ENCODE measurements around the gene CD300LG.

CD300LG gene

DNA sequence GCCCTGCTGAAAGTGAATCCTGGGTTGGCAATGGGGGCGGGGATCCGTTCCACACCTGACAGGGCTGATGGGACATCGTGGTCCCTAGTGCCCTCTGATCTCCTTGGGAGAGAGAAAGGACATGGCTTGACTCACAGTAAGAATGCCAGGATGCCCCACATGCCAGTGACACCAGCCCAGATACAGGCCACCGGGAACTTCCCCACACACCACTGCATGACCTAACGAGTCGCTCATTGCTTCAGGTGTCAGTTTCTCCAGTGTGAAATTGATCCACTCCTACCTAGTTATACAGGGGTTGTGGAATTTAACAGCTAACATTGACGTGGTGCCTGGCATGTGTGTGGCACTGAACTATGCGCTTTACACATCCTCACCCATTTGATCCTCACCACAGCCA is 7.5 kb downstream of the CD300LG start:
- no peaks in the 10 kb centered on the region for H3K36me3 ChIP-seq (ENCODE audit: control insufficient read depth, insufficient read depth, low read length)
- H3K4me3 ChIP-seq (ENCODE audit: low read depth, low read length) = no peak overlapping the region
- H3K9ac ChIP-seq (ENCODE audit: low read length) = no peak overlapping the region
- no peaks in the 10 kb centered on the region; the same call in 1 of the 2 replicates for H3K27me3 ChIP-seq (ENCODE audit: control insufficient read depth, insufficient read depth, low read length)
- H3K4me1 ChIP-seq (ENCODE audit: control insufficient read depth, insufficient read depth, low read length) = peaks cover 5% of the 10 kb centered on the region; the same call in 1 of the 2 replicates
- H3K27ac ChIP-seq (ENCODE audit: low read depth, low read length) = no peak overlapping the region
- no peaks in the 10 kb centered on the region for H3K9me3 ChIP-seq (ENCODE audit: control insufficient read depth, insufficient read depth, low read depth, low read length)

DNA sequence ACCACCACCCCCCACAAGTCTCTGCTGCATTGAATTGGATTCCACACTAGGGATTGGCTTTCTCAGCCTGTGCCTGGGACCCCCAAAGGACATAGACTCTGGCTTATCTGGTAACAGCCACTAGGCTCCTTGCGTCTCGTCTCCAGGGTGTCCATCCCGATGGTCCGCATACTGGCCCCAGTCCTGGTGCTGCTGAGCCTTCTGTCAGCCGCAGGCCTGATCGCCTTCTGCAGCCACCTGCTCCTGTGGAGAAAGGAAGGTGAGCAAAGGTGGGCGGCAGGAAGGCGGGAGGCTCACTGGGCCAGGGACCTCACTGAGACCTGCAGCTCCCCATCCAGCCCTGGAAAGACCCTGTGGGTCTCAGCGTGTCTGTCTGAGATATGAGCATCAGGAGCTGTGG is 8.1 kb downstream of the CD300LG start:
- no peaks in the 10 kb centered on the region; the same call in 1 of the 2 replicates for H3K27me3 ChIP-seq (ENCODE audit: control insufficient read depth, insufficient read depth, low read length)

DNA sequence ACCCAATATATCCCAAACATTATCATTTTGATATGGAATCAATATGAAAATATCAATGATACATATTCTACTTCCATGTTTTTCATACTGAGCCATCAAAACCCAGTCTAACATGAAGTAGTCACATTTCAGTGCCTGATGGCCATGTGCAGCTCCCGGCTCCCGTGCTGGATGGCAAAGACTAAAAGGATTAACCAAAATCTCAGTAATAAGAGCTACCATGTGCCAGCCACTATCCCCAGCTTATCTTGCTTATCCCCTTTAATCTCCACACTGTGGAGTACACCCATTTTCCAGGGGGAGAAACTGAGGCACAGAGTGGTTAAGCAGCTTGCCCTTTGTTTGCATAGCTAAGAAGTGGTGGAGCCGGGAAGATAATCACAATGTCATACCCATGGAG is 9.2 kb downstream of the CD300LG start:
- Histone ChIP-seq H3K9ac (ENCODE audit: low read length) (no peak overlapping the region), H3K4me3 (ENCODE audit: low read depth, low read length) (no peak overlapping the region), H3K36me3 (ENCODE audit: control insufficient read depth, insufficient read depth, low read length) (no peaks in the 10 kb centered on the region), H3K4me1 (ENCODE audit: control insufficient read depth, insufficient read depth, low read length) (peaks cover 5% of the 10 kb centered on the region; the same call in 1 of the 2 replicates), H3K27ac (ENCODE audit: low read depth, low read length) (no peak overlapping the region), H3K9me3 (ENCODE audit: control insufficient read depth, insufficient read depth, low read depth, low read length) (no peaks in the 10 kb centered on the region), H3K27me3 (ENCODE audit: control insufficient read depth, insufficient read depth, low read length) (no peaks in the 10 kb centered on the region; the same call in 1 of the 2 replicates)

More for the DNA sequence above, 8.1 kb downstream of the CD300LG start:
- H3K4me3 ChIP-seq (ENCODE audit: low read depth, low read length) = no peak overlapping the region
- H3K9me3 ChIP-seq (ENCODE audit: control insufficient read depth, insufficient read depth, low read depth, low read length) = no peaks in the 10 kb centered on the region
- no peaks in the 10 kb centered on the region for H3K36me3 ChIP-seq (ENCODE audit: control insufficient read depth, insufficient read depth, low read length)
- H3K4me1 ChIP-seq (ENCODE audit: control insufficient read depth, insufficient read depth, low read length) = peaks cover 5% of the 10 kb centered on the region; the same call in 1 of the 2 replicates
- no peak overlapping the region for H3K27ac ChIP-seq (ENCODE audit: low read depth, low read length)
- H3K9ac ChIP-seq (ENCODE audit: low read length) = no peak overlapping the region

DNA sequence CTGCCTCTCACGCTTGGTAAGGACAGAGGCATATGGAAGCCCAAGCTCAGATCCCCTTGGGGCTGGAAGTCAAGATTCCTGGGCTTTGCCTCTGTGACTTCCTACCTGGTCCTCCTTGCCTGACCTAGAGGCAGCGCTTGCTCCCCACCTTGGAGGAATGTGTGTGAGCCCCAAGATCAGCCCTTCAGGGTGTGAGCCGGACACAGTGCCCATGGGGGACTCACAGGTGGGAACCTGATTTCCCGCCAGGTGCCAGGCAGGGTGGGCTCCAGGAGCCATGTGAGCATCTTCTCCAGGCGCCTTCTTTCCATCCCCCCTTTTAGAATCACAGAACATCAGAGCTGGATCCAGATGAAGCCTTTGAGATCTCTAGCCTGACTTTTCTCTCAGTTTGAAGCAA is 10.2 kb downstream of the CD300LG start:
- no peaks in the 10 kb centered on the region for H3K9me3 ChIP-seq (ENCODE audit: control insufficient read depth, insufficient read depth, low read depth, low read length)
- no peak overlapping the region for H3K4me3 ChIP-seq (ENCODE audit: low read depth, low read length)
- peaks cover 5% of the 10 kb centered on the region; the same call in 1 of the 2 replicates for H3K4me1 ChIP-seq (ENCODE audit: control insufficient read depth, insufficient read depth, low read length)
- H3K36me3 ChIP-seq (ENCODE audit: control insufficient read depth, insufficient read depth, low read length) = no peaks in the 10 kb centered on the region
- no peak overlapping the region for H3K9ac ChIP-seq (ENCODE audit: low read length)
- no peaks in the 10 kb centered on the region; the same call in 1 of the 2 replicates for H3K27me3 ChIP-seq (ENCODE audit: control insufficient read depth, insufficient read depth, low read length)
- no peak overlapping the region for H3K27ac ChIP-seq (ENCODE audit: low read depth, low read length)

DNA sequence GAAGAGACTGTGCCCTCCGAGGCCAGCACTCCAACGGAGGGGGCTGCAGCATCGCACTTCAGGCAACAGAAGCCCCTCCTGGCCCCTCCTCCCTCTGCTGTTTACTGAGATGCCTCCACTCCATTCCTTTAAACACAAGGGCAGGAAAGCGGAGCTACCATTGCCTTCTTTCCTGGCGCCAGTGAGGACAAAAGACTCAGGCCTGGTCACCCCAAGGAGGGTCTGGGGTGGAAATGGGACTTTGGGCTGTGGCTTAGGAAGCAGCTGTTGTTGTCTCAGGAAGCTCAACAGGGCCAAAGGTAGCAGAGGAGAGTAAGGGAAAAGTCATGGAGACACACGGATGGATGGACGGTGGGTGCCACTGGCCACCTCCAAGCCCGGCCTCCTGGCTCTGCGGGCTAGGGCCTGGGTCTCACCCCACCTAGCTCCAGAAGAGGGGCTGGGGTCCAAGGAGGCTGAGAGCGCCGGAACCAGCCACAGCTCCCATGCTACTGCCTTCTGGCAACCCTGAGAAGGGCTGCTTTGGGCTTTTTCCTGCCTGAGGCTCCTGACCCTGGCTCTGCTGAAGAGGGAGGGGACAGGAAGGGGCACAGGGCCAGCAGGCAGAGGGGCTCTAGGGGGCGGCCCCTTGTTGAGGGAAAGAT is 11.1 kb downstream of the CD300LG start:
- Histone ChIP-seq H3K9me3 (ENCODE audit: control insufficient read depth, insufficient read depth, low read depth, low read length) (no peaks in the 10 kb centered on the region), H3K4me1 (ENCODE audit: control insufficient read depth, insufficient read depth, low read length) (peaks cover 5% of the 10 kb centered on the region; the same call in 1 of the 2 replicates), H3K36me3 (ENCODE audit: control insufficient read depth, insufficient read depth, low read length) (no peaks in the 10 kb centered on the region), H3K27me3 (ENCODE audit: control insufficient read depth, insufficient read depth, low read length) (no peaks in the 10 kb centered on the region; the same call in 1 of the 2 replicates), H3K9ac (ENCODE audit: low read length) (no peak overlapping the region), H3K4me3 (ENCODE audit: low read depth, low read length) (no peak overlapping the region), H3K27ac (ENCODE audit: low read depth, low read length) (no peak overlapping the region)

DNA sequence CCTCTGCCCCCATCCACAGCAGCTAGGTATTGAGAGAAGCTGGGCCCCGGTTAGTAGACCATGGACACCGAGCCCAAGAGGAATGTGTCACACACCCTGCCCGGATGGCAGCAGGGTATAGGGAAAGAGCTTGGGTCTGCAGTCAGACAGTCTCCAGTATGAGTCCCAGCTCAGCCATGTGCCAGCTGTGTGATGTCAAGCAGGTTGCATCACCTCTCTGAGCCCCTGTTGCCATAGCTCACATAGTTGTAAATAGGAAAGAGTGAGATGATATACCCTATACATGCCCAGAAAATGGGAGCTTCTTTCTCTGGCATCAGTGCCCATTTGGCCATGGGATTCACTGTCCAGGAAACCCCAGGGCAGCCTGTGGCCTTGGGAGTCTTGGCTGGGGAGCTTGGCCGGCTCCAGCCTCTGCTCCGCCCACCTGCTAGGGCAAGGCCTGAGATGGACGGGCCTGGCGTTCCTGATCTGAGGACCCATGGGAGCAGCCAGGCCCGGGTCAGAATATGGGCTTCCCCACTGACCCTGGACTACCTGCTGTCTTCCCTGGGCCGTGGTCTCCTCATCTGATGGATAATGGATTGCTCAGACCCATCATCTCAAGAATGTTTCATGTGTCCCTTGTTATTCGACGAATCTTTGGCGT is 13.2 kb downstream of the CD300LG start:
- H3K27ac ChIP-seq (ENCODE audit: low read depth, low read length) = no peak overlapping the region
- H3K9ac ChIP-seq (ENCODE audit: low read length) = no peak overlapping the region
- H3K4me3 ChIP-seq (ENCODE audit: low read depth, low read length) = no peak overlapping the region
- H3K4me1 ChIP-seq (ENCODE audit: control insufficient read depth, insufficient read depth, low read length) = peaks cover 5% of the 10 kb centered on the region; the same call in 1 of the 2 replicates
- H3K36me3 ChIP-seq (ENCODE audit: control insufficient read depth, insufficient read depth, low read length) = no peaks in the 10 kb centered on the region
- H3K9me3 ChIP-seq (ENCODE audit: control insufficient read depth, insufficient read depth, low read depth, low read length) = no peaks in the 10 kb centered on the region
- no peaks in the 10 kb centered on the region; the same call in 1 of the 2 replicates for H3K27me3 ChIP-seq (ENCODE audit: control insufficient read depth, insufficient read depth, low read length)

DNA sequence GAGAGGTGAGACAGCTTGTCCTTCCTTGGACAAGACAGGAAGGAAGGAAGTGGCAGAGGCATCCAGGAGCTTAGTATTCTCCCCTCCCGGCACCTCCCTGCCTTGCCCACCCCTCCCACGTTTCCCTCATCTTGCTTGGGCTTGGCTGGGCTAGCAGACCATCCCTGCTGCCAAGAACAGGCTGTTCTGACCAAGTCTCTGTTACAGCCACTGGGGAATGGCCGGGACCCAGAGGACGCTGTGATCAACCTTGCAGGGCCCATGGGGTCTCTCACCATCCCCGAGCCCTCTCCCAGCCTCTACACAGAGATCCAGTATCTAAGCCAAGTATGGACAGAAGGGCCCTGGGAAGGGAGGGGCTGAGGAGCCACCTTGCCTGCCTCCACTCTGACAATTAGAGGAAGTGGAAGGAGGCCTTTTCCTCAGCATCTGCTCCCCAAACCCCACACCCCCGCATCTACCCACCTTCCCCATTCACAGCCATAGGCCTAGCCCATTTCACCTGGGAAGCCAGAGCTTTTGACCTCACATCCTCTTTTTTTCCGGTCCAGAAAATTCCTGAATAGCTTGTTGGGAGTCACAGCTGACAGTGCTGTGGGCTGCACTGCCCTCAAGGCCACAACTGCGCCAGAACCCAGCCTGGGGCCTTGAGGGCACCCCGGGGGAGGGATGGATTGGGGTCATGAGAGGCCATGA is 14.1 kb downstream of the CD300LG start:
- no peaks in the 10 kb centered on the region; the same call in 1 of the 2 replicates for H3K27me3 ChIP-seq (ENCODE audit: control insufficient read depth, insufficient read depth, low read length)
- H3K9ac ChIP-seq (ENCODE audit: low read length) = no peak overlapping the region
- peaks cover 5% of the 10 kb centered on the region; the same call in 1 of the 2 replicates for H3K4me1 ChIP-seq (ENCODE audit: control insufficient read depth, insufficient read depth, low read length)
- H3K4me3 ChIP-seq (ENCODE audit: low read depth, low read length) = no peak overlapping the region
- no peaks in the 10 kb centered on the region for H3K36me3 ChIP-seq (ENCODE audit: control insufficient read depth, insufficient read depth, low read length)
- no peaks in the 10 kb centered on the region for H3K9me3 ChIP-seq (ENCODE audit: control insufficient read depth, insufficient read depth, low read depth, low read length)
- H3K27ac ChIP-seq (ENCODE audit: low read depth, low read length) = no peak overlapping the region

DNA sequence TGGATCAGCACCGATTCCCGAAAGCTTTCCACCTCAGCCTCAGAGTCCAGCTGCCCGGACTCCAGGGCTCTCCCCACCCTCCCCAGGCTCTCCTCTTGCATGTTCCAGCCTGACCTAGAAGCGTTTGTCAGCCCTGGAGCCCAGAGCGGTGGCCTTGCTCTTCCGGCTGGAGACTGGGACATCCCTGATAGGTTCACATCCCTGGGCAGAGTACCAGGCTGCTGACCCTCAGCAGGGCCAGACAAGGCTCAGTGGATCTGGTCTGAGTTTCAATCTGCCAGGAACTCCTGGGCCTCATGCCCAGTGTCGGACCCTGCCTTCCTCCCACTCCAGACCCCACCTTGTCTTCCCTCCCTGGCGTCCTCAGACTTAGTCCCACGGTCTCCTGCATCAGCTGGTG is 15.0 kb downstream of the CD300LG start:
- H3K27ac ChIP-seq (ENCODE audit: low read depth, low read length) = no peak overlapping the region
- H3K9me3 ChIP-seq (ENCODE audit: control insufficient read depth, insufficient read depth, low read depth, low read length) = no peaks in the 10 kb centered on the region
- peaks cover 5% of the 10 kb centered on the region; the same call in 1 of the 2 replicates for H3K4me1 ChIP-seq (ENCODE audit: control insufficient read depth, insufficient read depth, low read length)
- no peaks in the 10 kb centered on the region for H3K36me3 ChIP-seq (ENCODE audit: control insufficient read depth, insufficient read depth, low read length)
- H3K4me3 ChIP-seq (ENCODE audit: low read depth, low read length) = no peak overlapping the region
- no peak overlapping the region for H3K9ac ChIP-seq (ENCODE audit: low read length)
- no peaks in the 10 kb centered on the region; the same call in 1 of the 2 replicates for H3K27me3 ChIP-seq (ENCODE audit: control insufficient read depth, insufficient read depth, low read length)

DNA sequence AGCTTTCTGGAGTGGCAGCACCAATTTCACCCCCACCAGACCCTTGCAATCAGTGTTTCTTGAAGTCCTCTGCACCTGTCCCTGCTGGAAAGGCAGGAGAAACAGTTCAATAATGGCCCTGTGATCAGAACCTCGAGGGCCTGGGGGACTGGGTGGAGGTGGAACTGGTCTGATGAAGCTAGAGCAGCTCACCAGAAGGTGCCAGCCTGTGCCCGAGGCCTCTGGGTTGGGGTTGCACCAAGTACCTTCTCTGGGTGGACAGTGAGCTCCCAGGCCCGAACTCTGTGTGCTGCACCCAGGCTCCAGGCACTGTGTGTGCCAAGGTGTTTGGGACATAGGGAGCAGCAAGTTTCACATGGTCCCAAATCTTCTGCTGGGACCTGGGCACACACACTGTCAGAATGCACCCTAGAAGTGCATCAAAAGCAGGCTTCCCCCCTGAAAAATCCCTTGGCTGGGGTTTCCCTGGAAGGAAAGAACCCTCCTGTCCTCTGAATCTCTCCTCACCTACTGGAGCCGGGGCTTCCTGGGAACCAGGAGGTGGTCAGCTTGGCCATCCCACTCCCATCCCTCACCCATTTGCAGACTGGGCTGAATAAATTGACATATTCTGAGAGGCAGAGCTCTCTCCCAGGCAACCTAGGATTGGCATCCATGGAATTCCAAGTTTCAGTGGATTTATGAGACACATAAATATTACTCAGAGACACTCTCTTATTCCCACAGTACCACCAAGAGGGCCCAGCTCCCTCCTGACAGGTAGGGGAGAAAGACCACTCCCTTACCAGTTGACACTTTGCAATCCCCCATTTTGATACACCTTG is 17.4 kb downstream of the CD300LG start:
- H3K36me3 ChIP-seq (ENCODE audit: control insufficient read depth, insufficient read depth, low read length) = no peaks in the 10 kb centered on the region
- H3K4me3 ChIP-seq (ENCODE audit: low read depth, low read length) = no peak overlapping the region
- no peak overlapping the region for H3K9ac ChIP-seq (ENCODE audit: low read length)
- no peaks in the 10 kb centered on the region for H3K4me1 ChIP-seq (ENCODE audit: control insufficient read depth, insufficient read depth, low read length)
- H3K27ac ChIP-seq (ENCODE audit: low read depth, low read length) = no peak overlapping the region
- H3K27me3 ChIP-seq (ENCODE audit: control insufficient read depth, insufficient read depth, low read length) = 0 out of 2 replicates have a peak, but pooled peaks cover 3% of the 10 kb centered on the region
- H3K9me3 ChIP-seq (ENCODE audit: control insufficient read depth, insufficient read depth, low read depth, low read length) = no peaks in the 10 kb centered on the region

DNA sequence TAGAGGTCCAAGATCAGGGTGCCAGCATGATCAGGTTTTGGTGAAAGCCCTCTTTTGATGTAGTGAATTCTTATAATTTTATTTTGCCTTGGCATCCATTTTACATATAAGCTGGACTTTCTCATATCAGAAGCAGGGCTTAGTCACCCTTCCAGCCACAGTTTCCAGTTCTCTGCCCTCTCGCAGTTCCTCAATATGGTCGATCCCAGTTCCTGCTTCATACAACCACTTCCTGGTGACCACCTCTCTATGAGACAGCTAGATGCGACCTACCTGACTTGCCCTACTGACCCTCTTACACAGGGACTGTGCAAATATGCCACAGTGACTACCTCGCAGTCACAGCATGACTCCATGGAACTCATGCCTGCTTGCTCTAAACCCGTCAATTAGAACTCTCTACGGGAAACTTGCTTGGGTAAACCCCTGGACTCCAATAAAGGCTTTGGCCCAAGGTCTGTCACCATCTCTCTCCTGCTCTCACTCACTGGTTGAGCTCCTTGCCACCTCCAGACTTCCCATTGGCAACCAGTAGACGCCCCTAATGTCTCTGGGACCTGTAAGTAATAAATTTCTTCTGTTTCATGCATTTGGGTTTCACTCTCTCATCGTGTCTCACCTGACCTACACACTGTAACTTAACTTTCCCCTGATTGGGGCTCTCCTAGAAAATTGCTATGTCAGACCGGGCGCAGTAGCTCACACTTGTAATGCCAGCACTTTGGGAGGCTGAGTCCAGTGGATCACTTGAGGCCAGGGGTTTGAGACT is 21.4 kb downstream of the CD300LG start:
- Histone ChIP-seq H3K9ac (ENCODE audit: low read length) (no peak overlapping the region), H3K9me3 (ENCODE audit: control insufficient read depth, insufficient read depth, low read depth, low read length) (no peaks in the 10 kb centered on the region), H3K27me3 (ENCODE audit: control insufficient read depth, insufficient read depth, low read length) (0 out of 2 replicates have a peak, but pooled peaks cover 3% of the 10 kb centered on the region), H3K4me3 (ENCODE audit: low read depth, low read length) (no peak overlapping the region), H3K27ac (ENCODE audit: low read depth, low read length) (no peak overlapping the region), H3K4me1 (ENCODE audit: control insufficient read depth, insufficient read depth, low read length) (no peaks in the 10 kb centered on the region), H3K36me3 (ENCODE audit: control insufficient read depth, insufficient read depth, low read length) (no peaks in the 10 kb centered on the region)

All from HUES6 (cell line).